ENCODE measurements around the gene CCIN.

Gene CCIN

DNA sequence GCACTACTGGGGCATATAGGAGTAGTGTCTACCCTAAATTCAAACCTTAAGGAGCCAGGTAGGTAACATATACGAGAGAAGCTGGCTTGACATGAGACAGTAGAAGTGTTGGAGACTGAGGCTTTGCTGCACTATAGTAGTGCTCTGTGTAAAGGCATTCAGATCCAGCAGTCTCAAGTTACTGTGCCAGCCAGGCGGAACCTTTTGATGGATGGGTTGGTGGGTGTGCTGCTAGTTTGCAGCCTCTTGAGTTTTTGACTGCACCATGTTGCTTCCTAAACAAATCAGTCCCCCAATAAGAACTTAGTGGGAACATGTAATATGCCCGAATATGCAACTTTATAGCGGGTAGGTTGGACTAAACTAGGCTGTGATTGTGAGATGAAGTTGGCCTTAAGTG, 23.0 kb downstream of the CCIN start:
- DNase-seq, result no peak

DNA sequence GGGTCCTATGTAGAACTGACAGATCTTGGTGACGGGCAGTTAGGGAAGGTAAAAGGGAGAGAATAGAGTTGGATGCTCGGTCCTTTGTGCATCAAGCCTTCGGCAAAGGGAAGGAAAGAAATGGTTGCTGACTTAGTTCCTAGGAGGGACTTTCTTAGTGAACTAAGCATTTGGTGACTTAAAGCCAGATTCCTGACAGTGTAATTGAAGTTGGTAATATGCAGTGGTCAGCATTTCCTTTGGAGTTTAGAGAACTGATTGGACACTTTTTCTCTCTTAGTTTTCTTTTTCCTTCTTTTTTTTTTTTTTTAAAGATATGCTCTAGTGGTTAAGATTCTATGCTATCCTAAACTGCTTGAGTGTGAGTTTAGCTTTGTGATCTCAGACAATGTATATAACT, 23.8 kb downstream of the CCIN start:
- DNase-seq, result no peak

DNA sequence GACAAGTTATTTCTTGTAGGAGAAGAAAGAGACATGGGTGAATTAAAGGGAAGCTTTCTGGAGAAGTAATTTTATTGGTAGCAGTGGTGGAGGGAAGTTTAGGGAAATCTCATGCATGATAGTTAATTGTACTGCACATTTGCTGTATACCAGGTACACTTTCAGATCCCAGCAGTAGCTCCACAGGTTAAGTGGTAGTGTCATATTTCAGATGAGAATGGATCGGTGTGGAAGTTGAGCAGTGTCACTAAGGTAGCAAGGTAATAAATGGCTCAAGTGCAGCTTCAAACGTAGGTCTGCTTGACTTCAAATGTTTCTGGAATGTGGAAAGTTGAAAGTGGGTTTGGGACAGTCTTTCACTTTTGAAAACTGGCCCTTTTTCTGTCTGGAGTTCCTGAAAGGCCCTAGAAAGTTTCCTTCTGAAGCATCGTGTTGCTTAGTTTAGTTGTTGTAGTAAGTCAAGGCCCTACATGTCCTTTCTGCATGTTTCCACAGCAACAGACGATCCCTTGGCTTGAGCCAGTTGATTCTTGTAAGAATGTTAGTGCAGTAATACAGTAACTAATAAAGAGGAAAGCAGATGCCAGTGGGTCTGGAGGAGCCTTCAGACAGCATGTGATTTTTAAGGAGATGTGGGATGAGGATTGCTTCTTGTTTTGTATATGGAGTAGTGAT, 25.3 kb downstream of the CCIN start:
- DNase-seq, result no peak

DNA sequence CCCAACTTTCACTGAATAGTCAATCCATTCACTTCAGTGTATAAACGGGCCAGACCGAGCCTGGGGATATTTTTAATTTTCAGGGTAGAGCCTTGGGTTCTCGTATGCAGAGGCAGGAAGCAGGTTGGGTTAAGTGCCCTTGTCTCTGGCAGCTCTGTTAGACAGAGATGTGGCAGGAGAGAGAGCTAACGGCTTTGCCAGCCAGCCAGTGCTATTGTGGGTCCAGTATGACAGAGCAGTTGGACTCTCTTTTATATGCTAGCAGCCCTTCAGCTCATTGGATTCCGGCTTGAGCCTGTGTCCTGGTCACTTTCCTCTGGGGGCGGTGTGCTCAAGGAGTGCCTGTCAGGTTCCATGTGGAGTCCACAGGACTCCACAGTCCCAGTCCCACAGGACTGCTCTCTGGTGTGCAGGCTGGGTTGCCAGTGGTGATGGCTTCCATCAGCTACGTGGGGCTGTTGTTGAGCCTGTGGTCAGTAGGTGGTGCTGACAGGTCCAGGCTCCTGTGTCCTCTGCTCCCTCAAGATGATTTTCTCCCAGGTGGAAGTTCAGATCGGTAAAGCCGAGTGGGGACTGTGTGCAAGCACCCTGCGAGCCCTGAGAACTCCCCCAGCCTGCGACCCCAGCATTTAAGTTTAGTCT, 35.8 kb downstream of the CCIN start:
- no peak for DNase-seq

DNA sequence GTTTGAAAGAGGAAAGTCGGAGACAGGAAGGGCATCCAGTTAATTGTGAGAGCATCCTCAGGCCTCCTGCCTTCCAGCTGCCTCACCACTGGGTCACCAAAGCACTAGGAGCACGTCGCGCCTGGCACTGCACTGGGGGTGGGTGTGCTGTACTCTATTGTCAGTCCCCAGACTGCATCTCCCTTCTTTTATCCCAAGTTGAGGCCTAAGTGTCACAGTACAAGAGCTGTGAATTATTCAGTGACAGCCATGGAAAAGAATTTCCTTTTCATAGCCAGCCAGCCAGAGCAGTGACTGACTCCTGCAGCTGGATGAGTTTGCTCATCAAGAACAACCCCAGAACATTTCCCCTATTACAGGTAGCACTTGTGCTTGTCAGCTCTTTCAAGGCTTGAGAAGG, 37.8 kb downstream of the CCIN start:
- DNase-seq, result no peak

DNA sequence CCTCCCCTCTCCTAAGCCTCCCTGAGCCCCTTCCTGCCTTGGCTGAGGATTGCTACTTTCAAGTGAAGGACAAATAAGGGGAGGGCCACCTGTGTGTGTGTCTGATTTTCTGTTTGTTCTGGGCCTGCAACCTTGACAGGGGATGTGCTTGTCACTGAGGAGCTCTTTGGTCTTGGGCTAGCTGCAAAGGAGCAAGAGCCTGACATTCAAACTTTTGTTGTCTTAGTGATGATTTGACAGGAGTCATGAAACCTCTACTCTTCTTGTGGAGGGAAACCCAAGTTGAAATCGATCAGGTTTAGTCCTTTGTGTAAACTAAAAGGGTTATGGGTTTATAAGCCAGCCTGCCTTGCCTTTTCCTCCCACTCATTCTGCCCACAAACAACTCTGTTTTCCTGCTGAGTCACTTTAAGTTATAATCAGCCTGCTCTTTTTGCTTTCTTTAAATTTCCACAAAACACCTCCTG, 38.4 kb downstream of the CCIN start:
- DNase-seq, result no peak

DNA sequence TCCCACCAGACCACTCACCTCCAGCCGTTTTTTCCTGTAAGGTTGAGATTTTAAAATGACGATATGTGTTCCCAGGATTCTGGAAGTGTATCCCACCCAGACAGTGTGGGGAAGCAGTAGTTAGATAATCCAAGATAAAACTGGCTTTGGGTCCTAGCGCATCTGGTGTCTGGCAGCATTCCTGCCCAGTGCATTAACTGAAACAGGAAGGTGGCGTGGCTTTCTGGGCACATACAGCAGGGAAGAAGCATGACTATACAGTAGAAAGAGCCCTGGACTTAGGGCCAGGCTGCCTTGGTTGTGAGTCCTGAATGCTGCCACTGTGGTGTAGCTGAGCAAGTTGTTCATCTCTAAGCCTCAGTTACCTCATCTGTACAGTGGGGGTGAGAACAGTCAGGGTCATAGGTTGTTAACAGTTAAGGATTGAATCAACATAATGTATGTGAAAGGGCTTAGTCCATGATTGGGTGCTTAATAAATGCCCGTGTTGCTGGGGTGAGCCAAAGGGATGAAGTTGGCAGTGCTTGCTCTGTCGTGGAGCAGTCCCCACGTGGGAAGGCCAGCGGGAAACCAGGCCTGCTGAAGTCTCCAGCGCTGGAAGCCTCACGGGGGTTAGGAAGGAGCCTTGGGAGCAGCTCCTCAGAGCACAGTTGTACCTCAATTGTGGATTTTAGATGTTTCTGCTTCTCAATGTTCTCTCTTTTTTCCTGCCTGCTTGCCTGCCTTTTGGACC, 39.5 kb downstream of the CCIN start:
- DNase-seq, result no peak

DNA sequence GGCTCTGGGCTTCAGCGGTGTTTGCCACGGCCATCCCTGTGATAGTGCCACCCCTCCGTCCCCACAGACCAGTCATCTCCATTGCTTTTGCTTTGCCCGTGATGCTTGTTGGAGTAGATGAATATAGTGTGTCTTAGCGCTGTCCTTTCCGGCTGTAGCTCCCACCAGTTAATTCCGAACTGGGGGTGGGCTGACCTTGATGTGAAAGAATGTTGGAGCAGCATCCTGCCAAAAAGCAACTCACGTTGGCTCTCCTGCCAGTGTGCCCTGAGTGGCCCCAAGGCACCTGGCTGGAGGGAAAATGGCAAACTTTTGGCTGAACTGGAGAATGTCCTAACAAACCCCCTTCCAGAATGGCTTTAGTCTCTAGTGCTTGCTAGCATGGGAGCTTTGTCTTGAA, 41.5 kb downstream of the CCIN start:
- DNase-seq, result no peak

DNA sequence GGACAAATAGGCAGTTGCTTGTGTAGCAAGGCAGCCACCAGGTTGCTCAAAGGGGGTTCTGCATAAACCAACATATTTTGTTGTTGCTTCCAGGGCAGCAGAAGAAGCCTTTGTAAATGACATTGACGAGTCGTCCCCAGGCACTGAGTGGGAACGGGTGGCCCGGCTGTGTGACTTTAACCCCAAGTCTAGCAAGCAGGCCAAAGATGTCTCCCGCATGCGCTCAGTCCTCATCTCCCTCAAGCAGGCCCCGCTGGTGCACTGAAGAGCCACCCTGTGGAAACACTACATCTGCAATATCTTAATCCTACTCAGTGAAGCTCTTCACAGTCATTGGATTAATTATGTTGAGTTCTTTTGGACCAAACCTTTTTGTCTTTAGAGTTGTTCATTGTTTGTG, 42.3 kb downstream of the CCIN start:
- DNase-seq, result no peak

DNA sequence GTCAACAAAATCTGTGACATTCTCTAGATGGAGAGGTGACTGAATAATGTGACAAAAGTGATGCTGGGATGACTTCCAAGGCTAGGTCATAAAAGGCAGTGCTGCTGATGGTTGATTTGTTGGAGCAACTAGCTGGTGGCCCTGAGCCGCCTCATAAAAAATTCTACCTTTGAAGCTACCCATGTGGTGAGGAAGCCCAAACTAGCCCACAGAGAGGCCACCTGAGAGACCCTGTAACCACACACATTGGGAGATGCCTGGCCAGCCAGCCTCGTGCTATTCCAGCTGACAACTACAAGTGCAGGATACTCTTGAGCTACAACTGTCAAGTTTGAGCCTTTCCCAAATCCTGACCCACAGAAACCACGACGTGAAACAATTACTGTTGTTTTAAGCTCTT, 44.2 kb downstream of the CCIN start:
- no peak for DNase-seq

DNA sequence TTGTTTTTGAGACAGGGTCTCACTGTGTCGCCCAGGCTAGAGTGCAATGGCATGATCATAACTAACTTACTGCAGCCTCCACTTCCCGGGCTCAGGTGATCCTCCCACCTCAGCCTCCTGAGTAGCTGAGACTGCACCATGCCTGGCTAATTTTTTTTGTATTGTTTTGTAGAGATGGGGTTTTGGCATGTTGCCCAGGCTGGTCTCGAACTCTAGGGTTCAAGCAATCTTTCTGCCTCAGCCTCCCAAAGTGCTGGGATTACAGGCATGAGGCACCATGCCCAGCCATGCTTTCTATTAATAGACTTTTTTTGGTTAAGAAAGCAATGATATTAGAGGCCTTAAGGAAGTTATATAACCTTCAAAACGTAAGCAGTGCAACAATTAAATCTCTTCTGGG, 44.8 kb downstream of the CCIN start:
- DNase-seq, result no peak

DNA sequence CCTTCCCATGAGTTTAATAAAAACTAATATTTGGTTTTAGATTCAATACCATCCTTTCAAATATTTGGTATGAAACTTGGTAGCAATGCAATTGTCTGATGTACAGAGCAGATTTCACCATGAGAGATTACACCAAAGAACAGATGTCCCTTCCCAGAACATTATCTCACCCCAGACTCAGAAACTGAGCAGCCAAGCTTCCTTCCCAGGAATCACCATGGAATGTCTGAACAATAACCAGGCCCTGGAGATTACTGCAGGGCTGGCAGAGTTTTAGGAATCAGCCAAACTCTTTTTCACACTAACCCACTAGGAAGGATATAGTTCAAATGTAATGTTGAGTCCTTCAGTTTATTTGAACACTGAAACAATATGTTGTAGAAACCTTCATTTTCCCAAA, 45.4 kb downstream of the CCIN start:
- no peak for DNase-seq

DNA sequence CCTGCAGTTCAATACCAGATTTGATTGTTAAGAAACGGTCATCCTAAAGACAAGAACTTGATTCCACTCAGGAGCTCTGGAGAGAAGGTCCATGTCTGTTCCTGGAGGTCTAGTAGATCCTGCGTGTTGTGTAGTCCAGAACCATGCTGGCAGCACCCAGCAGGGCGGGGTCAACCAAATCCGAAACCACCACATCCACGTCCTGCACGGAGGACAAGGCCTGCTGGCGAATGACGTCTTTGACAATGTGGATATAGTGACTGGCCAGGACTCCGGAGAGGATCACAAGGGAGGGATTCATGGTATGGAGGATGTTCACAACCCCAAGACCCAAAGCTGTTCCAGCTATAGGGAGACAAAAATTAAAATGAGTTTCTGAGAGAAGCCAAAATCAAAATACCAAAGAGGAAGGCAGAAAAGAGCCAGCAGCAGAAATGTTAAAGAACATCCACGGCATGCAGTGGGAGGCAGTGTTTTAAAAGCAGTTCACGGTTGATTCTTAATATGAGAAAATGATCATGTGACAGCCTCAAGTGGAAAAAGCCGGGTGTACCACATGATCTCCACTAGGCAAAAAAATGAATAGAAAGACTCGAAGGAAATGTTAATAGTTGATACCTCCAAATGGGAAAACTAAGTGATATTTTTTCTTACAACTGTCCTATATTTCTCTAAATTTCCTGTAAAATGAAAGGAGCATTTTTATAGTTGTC, 48.2 kb downstream of the CCIN start:
- no peak for DNase-seq

DNA sequence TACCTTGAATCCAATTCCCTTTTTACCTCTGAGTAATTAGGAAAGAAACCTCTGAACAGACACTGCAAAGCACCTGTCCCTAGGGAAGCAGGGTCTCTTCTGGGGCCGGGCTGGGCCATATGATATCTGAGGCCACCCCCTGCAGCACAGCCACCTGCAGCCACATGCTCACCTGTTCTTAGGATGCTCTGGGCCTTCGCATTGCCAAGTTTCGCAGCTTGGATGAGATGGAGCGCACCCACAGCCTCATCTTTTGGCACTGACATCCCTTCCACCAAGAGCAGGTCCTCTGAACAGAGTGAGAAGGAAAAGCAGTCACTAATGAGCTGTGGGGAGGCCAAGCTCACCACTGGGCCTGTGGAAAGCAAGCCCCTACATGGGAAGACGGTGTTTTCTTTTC, 48.8 kb downstream of the CCIN start:
- DNase-seq, result no peak

DNA sequence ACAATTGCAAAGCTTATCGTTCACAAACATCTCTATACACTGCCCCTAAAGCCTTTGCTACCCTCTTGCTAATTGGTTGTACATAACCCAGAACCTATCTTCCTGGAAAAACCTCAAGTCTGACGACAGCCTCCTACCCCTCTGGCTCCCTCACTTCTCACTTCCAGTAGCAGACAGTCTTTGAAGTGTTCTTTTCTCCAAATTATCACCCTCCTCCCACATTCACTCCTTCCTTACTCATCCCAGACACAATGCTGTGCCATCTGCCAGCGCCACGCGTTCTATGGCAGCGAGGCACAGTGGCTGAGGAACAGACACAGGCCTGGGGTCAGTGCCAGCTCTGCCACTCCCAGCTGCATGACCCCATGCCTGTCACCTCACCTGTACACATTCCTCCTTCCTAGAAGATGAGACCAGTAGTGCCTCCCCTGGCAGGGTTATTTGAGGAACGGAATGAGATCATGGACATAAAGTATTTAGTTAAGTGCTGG, 49.3 kb downstream of the CCIN start:
- DNase-seq, result no peak

Data from CD4-positive, alpha-beta T cell treated with Interleukin-10 for 1 hour (primary cell).